IPS DF 6.9 (cell line): ENCODE data around the gene IL10RA.

ENCODE experiments used
- DNase-seq: peaks from one replicate; pipeline ENCODE4 v3.0.0-alpha.2; 2013; ENCODE audit warnings: low read depth, low spot score
- H3K27ac ChIP-seq: one replicate; pipeline ENCODE4 v1.5.1; 2013; ENCODE audit warnings: low read length, control low read depth
- H3K27me3 ChIP-seq: 2 replicates; pipeline ENCODE4 v1.6.1; 2013; ENCODE audit warnings: mild to moderate bottlenecking, low read length; ENCODE audit not compliant: control insufficient read depth, insufficient read depth
- H3K36me3 ChIP-seq: 2 replicates; pipeline ENCODE4 v1.6.1; 2013; ENCODE audit warnings: low read length; ENCODE audit not compliant: control insufficient read depth, insufficient read depth
- H3K4me1 ChIP-seq: 2 replicates; pipeline ENCODE4 v1.6.1; 2013; ENCODE audit warnings: low read length; ENCODE audit not compliant: control insufficient read depth, insufficient read depth
- H3K4me3 ChIP-seq: 2 replicates; pipeline ENCODE4 v1.5.1; 2013; ENCODE audit warnings: mild to moderate bottlenecking, low read length
- H3K9me3 ChIP-seq: 2 replicates; pipeline ENCODE4 v1.6.1; 2013; ENCODE audit warnings: low read length, inconsistent platforms; ENCODE audit not compliant: control insufficient read depth, insufficient read depth
- WGBS: extraction: QIAGEN DNeasy Blood & Tissue Kit; methylation state at CpG from one replicate; pipeline ENCODE4 v1.1.7; 2013; ENCODE audit warnings: mixed read lengths, missing lambda C conversion rate; ENCODE audit not compliant: insufficient read length, insufficient coverage; 5-methylcytosine and 5-hydroxymethylcytosine counted together

Gene IL10RA

GRCh38 chr11:118017631-118018315 lies 31.6 kb downstream of the IL10RA start:
- H3K4me3 ChIP-seq = no peak overlapping the region
- H3K4me1 ChIP-seq = no peaks in the 10 kb centered on the region
- H3K9me3 ChIP-seq = no peaks in the 10 kb centered on the region
- H3K36me3 ChIP-seq = no peaks in the 10 kb centered on the region
- no peaks in the 10 kb centered on the region for H3K27me3 ChIP-seq
- no peak for DNase-seq
- WGBS = no CpG with 5 or more reads among the region's 4 CpGs
- H3K27ac ChIP-seq = no peak overlapping the region

GRCh38 chr11:118018401-118018800 lies 32.2 kb downstream of the IL10RA start:
- Histone ChIP-seq H3K9me3 (no peaks in the 10 kb centered on the region), H3K27me3 (no peaks in the 10 kb centered on the region), H3K27ac (no peak overlapping the region), H3K4me1 (no peaks in the 10 kb centered on the region), H3K4me3 (no peak overlapping the region), H3K36me3 (no peaks in the 10 kb centered on the region)
- DNase-seq = no peak
- no CpG with 5 or more reads among the region's 2 CpGs for WGBS

GRCh38 chr11:118021146-118021545 lies 35.0 kb downstream of the IL10RA start:
- no CpG with 5 or more reads among the region's 1 CpG for WGBS
- H3K36me3 ChIP-seq = no peaks in the 10 kb centered on the region
- DNase-seq = no peak
- no peaks in the 10 kb centered on the region for H3K4me1 ChIP-seq
- no peaks in the 10 kb centered on the region for H3K9me3 ChIP-seq
- H3K4me3 ChIP-seq = no peak overlapping the region
- no peaks in the 10 kb centered on the region for H3K27me3 ChIP-seq
- no peak overlapping the region for H3K27ac ChIP-seq

- Histone ChIP-seq H3K36me3 (no peaks in the 10 kb centered on the region), H3K27me3 (no peaks in the 10 kb centered on the region), H3K27ac (no peak overlapping the region), H3K4me3 (no peak overlapping the region), H3K4me1 (no peaks in the 10 kb centered on the region), H3K9me3 (no peaks in the 10 kb centered on the region)
- whole genome bisulfite sequencing = no CpG with 5 or more reads among the region's 4 CpGs
- no peak for DNase-seq
Observed at GRCh38 chr11:118027694-118028093, 41.5 kb downstream of the IL10RA start.

GRCh38 chr11:118028626-118029025 lies 42.4 kb downstream of the IL10RA start:
- Histone ChIP-seq H3K4me1 (no peaks in the 10 kb centered on the region), H3K27me3 (no peaks in the 10 kb centered on the region), H3K9me3 (no peaks in the 10 kb centered on the region), H3K36me3 (no peaks in the 10 kb centered on the region), H3K27ac (no peak overlapping the region), H3K4me3 (no peak overlapping the region)
- DNase-seq = no peak
- 100% methylated on average over 2 of the region's 3 CpGs for WGBS

- H3K4me1 ChIP-seq = no peaks in the 10 kb centered on the region; the same call in 1 of the 2 replicates
- DNase-seq = no peak
- no peaks in the 10 kb centered on the region for H3K27me3 ChIP-seq
- H3K9me3 ChIP-seq = no peaks in the 10 kb centered on the region
- H3K27ac ChIP-seq = no peak overlapping the region
- no CpG with 5 or more reads among the region's 4 CpGs for WGBS
- H3K4me3 ChIP-seq = no peak overlapping the region
- no peaks in the 10 kb centered on the region for H3K36me3 ChIP-seq
Observed at GRCh38 chr11:118033443-118033842, 47.2 kb downstream of the IL10RA start.

- H3K27ac ChIP-seq = no peak overlapping the region
- H3K27me3 ChIP-seq = no peaks in the 10 kb centered on the region
- H3K36me3 ChIP-seq = no peaks in the 10 kb centered on the region
- H3K4me1 ChIP-seq = no peaks in the 10 kb centered on the region
- no CpG with 5 or more reads among the region's 1 CpG for WGBS
- no peak for DNase-seq
- H3K4me3 ChIP-seq = no peak overlapping the region
- no peaks in the 10 kb centered on the region for H3K9me3 ChIP-seq
Observed at GRCh38 chr11:118042141-118042540, 55.9 kb downstream of the IL10RA start.

- no peak for DNase-seq
- no CpG with 5 or more reads among the region's 4 CpGs for WGBS
- Histone ChIP-seq H3K36me3 (no peaks in the 10 kb centered on the region), H3K27me3 (no peaks in the 10 kb centered on the region), H3K4me3 (no peak overlapping the region), H3K4me1 (no peaks in the 10 kb centered on the region), H3K9me3 (no peaks in the 10 kb centered on the region), H3K27ac (no peak overlapping the region)
Observed at GRCh38 chr11:118042796-118043195, 56.6 kb downstream of the IL10RA start.

GRCh38 chr11:118045191-118045590 lies 59.0 kb downstream of the IL10RA start:
- H3K36me3 ChIP-seq = no peaks in the 10 kb centered on the region
- no peaks in the 10 kb centered on the region for H3K4me1 ChIP-seq
- no peak overlapping the region for H3K4me3 ChIP-seq
- no peaks in the 10 kb centered on the region for H3K27me3 ChIP-seq
- no CpG with 5 or more reads among the region's 2 CpGs for WGBS
- H3K27ac ChIP-seq = no peak overlapping the region
- no peaks in the 10 kb centered on the region for H3K9me3 ChIP-seq
- DNase-seq = no peak

GRCh38 chr11:118046051-118046963 lies 60.1 kb downstream of the IL10RA start:
- no peaks in the 10 kb centered on the region for H3K4me1 ChIP-seq
- no peak overlapping the region for H3K27ac ChIP-seq
- H3K9me3 ChIP-seq = no peaks in the 10 kb centered on the region
- no peaks in the 10 kb centered on the region for H3K27me3 ChIP-seq
- no peak overlapping the region for H3K4me3 ChIP-seq
- H3K36me3 ChIP-seq = no peaks in the 10 kb centered on the region
- DNase-seq = no peak
- WGBS = no CpG with 5 or more reads among the region's 5 CpGs
